ENCODE data around the gene LMO4. TPM values are rescaled to one million over a fixed set of nuclear protein-coding genes. Genes with fewer than 3 reads are reported as not detected.

LMO4 gene, protein sequence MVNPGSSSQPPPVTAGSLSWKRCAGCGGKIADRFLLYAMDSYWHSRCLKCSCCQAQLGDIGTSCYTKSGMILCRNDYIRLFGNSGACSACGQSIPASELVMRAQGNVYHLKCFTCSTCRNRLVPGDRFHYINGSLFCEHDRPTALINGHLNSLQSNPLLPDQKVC
- 10 to 100 TPM; 42.9 to 73.6 TPM for total RNA-seq

DNA sequence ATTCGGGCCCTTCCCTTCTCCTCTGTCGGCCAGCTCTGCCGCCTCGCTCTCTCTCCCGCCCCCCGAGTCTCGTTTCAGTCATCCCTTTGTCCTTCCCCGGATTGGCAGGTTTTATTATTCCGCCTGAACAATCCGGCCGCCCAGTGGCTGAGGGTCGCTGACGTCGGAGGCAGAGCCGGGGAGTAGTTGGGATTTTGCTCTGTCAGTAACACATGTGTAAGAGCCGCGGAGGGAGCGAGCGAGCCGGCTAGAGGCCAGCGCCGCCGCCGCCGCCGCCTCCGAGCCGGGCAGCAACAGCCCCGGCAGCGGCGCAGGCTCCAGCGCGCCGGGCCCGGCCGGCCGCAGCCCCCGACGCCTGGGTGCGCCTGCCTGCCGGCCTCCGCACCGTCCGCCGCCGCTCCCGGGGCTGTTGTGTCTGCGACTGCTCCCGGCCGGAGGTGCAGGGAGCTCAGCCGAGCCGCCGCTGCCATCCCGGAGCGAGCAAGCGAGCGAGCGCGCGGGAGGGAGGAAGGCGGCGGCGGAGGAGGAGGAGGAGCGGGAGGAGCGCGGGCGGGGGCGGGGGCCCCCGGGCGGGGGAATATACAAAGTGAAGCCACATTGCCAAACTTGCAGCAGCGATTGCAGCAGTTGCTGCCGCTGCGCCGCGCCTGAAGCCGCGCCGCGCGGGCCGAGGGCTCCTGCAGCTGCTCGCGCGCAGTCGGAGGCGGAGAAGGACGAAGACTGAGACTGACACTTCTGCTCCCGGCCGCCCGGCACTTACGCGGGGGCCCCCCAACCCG is at the start of gene LMO4:
LMO4 (plus strand) TSS at position 609 of the 779 bp plus-strand sequence. CDS start 3,136 bp downstream, outside the sequence.
- ATAC-seq: peak; percentile 89 to 91
- Mint-ChIP-seq H3K4me3 (peak within 1 kb of the TSS; percentile 99), H3K36me3 (peaks cover 16% of the 10 kb centered on the region), H3K27ac (peak within 1 kb of the TSS; percentile 97), H3K27me3 (no peaks in the 10 kb centered on the region), H3K9me3 (no peaks in the 10 kb centered on the region), H3K4me1 (ENCODE audit: low read depth in 2 of 2) (peaks cover 32 to 51% of the 10 kb centered on the region in 2 donors)
- DNase-seq (ENCODE audit: low spot score): peak; percentile 95

- no peak overlapping the region for H3K4me3 Mint-ChIP-seq
- H3K27ac Mint-ChIP-seq: no peak overlapping the region
- H3K9me3 Mint-ChIP-seq: no peaks in the 10 kb centered on the region
- peaks cover 3 to 26% of the 10 kb centered on the region in 2 donors for H3K27me3 Mint-ChIP-seq
- DNase-seq (ENCODE audit: low spot score) (no peak), ATAC-seq (no peak)
- H3K36me3 Mint-ChIP-seq: no peaks in the 10 kb centered on the region
- peaks cover 6 to 10% of the 10 kb centered on the region in 2 donors for H3K4me1 Mint-ChIP-seq (ENCODE audit: low read depth in 2 of 2)
Measured at GRCh38 chr1:87279536-87279875, 49.2 kb upstream of the LMO4 start.

- Mint-ChIP-seq H3K36me3 (no peaks in the 10 kb centered on the region), H3K4me3 (no peak overlapping the region), H3K4me1 (ENCODE audit: low read depth in 2 of 2) (peaks cover 6 to 10% of the 10 kb centered on the region in 2 donors), H3K27me3 (peaks cover 3 to 21% of the 10 kb centered on the region in 2 donors), H3K9me3 (no peaks in the 10 kb centered on the region), H3K27ac (no peak overlapping the region)
- no peak for ATAC-seq
- DNase-seq (ENCODE audit: low spot score): no peak
Measured at GRCh38 chr1:87279966-87280535, 48.6 kb upstream of the LMO4 start.

DNA sequence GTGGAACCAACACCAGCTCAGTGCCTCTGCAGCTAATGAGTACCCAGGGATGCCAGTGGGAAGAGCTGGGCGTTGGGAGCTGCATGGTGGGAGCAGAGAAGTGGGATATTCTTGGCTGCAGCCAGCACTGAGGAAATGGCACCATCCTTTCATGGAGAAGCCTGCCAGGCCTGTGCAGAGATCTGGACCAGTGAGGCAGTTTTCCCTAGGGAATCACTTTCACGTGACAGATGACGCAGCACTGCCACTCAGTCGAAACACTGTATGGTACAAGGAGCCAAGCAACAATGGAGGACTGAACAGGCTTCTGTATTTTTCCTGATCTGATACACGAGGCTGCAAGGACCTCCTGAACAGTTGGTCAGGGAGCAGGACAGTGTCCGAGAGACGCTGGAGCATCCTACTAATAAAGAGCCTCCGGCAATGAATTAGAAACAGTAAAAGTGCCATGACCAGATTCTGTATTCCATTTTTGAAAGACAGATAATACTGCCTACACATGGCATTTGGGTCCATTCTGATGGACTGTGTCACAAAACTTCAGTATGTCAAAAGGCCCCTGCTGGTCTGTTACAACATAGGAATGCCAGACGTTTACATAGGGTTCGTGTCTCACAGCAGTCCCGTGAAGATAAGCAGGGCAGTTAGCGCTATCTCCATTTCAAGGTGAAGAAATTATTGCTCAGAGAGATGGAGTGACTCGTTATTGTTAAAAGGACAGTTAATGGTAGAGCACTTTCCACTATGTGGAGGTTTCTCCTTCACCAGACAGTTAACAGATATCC is 44.0 kb upstream of the LMO4 start:
- H3K4me1 Mint-ChIP-seq (ENCODE audit: low read depth in 2 of 2): no peaks in the 10 kb centered on the region
- ATAC-seq (no peak), DNase-seq (ENCODE audit: low spot score) (no peak)
- no peak overlapping the region for H3K27ac Mint-ChIP-seq
- no peaks in the 10 kb centered on the region for H3K9me3 Mint-ChIP-seq
- no peak overlapping the region for H3K4me3 Mint-ChIP-seq
- H3K36me3 Mint-ChIP-seq: no peaks in the 10 kb centered on the region
- peaks cover 5 to 17% of the 10 kb centered on the region in 2 donors for H3K27me3 Mint-ChIP-seq

DNA sequence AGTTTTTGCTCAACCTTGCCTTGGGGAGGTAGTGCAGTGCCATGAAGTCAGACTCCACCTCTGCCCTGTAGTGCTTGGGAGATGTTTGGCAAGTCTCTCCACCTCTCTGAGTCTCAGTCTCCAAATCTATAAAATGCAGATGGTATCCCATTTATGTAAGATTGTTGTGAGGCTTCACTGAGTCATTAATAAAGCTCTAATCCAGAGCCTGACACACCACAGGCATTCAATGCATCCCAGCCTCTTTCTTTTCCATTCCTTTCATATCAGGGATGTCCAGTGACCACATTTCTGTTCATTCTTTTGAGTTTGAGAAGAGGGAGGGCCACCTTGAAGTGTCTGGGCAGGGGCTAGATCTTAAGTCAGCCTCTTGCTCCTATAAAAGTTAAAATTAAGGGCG is 37.6 kb upstream of the LMO4 start:
- ATAC-seq (no peak), DNase-seq (ENCODE audit: low spot score) (no peak)
- Mint-ChIP-seq H3K27ac (no peak overlapping the region), H3K4me1 (ENCODE audit: low read depth in 2 of 2) (no peaks in the 10 kb centered on the region), H3K9me3 (no peaks in the 10 kb centered on the region), H3K27me3 (peaks cover 4 to 20% of the 10 kb centered on the region in 2 donors), H3K4me3 (no peak overlapping the region), H3K36me3 (no peaks in the 10 kb centered on the region)

DNA sequence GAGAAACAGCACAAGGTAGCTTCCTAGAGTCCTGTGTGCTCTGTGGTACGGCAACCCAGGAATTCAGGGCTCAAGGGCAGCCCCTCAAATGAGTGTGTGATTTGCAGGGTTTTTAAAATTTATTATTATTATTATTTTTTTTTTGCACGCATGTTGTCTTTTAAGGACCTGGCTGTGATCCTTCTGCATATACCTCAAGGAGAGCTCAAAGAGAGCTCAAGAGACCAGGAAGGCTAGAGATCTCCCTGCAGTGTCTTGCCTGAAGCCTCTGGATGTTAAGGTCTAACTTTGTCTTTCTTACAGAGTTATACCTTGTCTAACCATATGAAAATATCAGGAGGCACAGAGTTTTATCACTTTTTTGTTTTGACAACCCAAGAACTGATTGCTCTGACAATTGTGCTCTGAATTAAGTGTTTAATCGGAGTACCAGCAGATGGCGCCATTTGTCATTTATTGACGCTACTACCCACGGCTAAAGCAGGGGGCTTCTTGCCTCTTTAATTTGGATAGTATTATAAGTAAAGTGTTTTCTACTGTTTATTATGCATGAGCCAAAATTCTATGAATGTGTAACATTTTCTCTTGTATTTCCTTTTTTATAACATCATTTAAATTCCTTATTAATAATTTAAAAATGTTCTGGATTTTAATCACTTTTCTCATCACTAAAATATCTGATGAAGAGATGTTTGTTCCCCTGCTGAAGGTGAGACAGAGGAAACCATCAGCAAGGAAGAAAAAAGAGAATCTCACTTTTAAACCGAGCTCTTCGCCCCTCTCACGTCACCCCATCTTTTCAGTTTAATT is 35.8 kb upstream of the LMO4 start:
- DNase-seq (ENCODE audit: low spot score): no peak
- peak in 1 of 2 donors; percentile 66 for ATAC-seq
- peaks cover 4 to 20% of the 10 kb centered on the region in 2 donors for H3K27me3 Mint-ChIP-seq
- H3K36me3 Mint-ChIP-seq: no peaks in the 10 kb centered on the region
- no peaks in the 10 kb centered on the region for H3K9me3 Mint-ChIP-seq
- no peaks in the 10 kb centered on the region for H3K4me1 Mint-ChIP-seq (ENCODE audit: low read depth in 2 of 2)
- no peak overlapping the region for H3K27ac Mint-ChIP-seq
- no peak overlapping the region for H3K4me3 Mint-ChIP-seq

DNA sequence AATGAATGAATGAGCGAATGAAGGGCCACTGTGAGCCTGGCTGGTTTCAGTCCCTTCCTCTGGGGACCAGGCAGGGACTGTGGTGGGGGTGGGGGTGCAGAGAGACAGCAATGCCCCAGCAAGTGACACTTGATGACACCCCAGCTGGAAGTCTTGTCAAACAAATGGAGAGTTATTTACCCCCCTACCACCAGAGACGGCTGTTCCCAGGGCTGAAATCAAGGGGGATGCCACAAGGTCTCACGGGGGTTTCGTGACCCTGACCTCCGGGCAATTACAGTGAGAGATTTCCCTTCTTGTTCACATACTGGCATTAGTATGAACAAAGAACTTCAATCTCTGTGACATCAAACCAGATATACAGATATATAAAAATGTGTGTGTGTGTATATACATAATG is 34.0 kb upstream of the LMO4 start:
- no peak overlapping the region for H3K27ac Mint-ChIP-seq
- DNase-seq (ENCODE audit: low spot score): no peak
- no peak for ATAC-seq
- no peaks in the 10 kb centered on the region for H3K36me3 Mint-ChIP-seq
- no peaks in the 10 kb centered on the region for H3K4me1 Mint-ChIP-seq (ENCODE audit: low read depth in 2 of 2)
- H3K9me3 Mint-ChIP-seq: no peaks in the 10 kb centered on the region
- no peak overlapping the region for H3K4me3 Mint-ChIP-seq
- peaks cover 2 to 12% of the 10 kb centered on the region in 2 donors for H3K27me3 Mint-ChIP-seq

DNA sequence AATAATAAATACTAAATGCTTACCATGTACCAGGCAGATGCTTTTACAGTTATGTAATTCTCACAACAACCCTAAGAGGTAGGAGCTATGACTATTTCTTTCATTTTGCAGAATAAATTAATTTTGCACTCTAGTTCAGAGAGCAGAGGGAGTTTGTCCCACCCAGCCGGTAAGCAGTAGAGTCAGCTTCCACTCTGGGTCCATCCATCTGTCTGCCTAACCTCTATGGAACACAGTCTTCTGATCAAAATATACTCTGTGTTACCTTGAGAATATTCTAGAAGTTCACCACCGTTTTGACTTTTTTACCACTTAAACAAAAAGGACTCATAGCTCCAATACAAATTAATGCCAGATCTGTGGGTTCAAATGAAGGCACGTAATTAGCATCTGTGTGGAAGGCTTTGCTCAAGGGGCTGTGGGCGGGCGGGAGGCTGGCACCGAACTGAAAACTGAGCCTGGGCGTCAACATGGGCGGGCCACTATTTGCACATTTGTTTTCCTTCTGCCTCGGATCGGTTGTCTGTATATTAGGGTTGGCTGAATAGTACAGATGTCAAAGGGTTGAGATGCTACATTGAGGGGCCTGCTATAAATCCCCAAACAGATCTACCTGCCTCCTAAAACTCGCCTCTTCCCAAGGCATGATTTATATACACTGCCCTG is 33.1 kb upstream of the LMO4 start:
- Mint-ChIP-seq H3K9me3 (no peaks in the 10 kb centered on the region), H3K27ac (no peak overlapping the region), H3K36me3 (no peaks in the 10 kb centered on the region), H3K27me3 (peaks cover 2 to 3% of the 10 kb centered on the region in 2 donors), H3K4me3 (no peak overlapping the region), H3K4me1 (ENCODE audit: low read depth in 2 of 2) (no peaks in the 10 kb centered on the region)
- DNase-seq (ENCODE audit: low spot score): no peak
- ATAC-seq: no peak

- ATAC-seq (no peak), DNase-seq (ENCODE audit: low spot score) (no peak)
- Mint-ChIP-seq H3K4me1 (ENCODE audit: low read depth in 2 of 2) (no peaks in the 10 kb centered on the region), H3K36me3 (no peaks in the 10 kb centered on the region), H3K27ac (no peak overlapping the region), H3K27me3 (no peaks in the 10 kb centered on the region), H3K4me3 (no peak overlapping the region), H3K9me3 (no peaks in the 10 kb centered on the region)
Measured at GRCh38 chr1:87296206-87296605, 32.5 kb upstream of the LMO4 start.

DNA sequence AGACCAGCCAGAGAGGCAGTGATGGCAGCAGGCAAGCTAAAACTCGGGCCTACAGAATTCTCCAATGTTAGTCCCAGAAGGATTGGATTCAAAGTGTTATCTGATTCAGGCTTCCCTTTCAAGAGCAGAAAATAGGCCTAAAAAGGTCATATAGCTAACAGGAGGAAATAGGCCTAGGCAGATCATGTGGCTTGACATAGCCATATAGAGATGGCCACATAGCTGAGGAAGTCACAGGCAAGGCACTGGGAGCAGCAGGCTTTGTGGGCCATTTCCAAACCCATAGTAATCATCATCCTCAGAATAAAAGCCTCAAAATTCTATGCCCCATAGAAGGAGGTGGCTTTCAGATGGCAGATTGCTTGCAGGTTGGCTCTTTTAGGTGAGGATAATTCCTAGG is 29.0 kb upstream of the LMO4 start:
- Mint-ChIP-seq H3K9me3 (no peaks in the 10 kb centered on the region), H3K36me3 (no peaks in the 10 kb centered on the region), H3K27ac (no peak overlapping the region), H3K27me3 (no peaks in the 10 kb centered on the region), H3K4me3 (no peak overlapping the region), H3K4me1 (ENCODE audit: low read depth in 2 of 2) (peaks cover 0 to 7% of the 10 kb centered on the region in 2 donors)
- ATAC-seq (no peak), DNase-seq (ENCODE audit: low spot score) (no peak)

DNA sequence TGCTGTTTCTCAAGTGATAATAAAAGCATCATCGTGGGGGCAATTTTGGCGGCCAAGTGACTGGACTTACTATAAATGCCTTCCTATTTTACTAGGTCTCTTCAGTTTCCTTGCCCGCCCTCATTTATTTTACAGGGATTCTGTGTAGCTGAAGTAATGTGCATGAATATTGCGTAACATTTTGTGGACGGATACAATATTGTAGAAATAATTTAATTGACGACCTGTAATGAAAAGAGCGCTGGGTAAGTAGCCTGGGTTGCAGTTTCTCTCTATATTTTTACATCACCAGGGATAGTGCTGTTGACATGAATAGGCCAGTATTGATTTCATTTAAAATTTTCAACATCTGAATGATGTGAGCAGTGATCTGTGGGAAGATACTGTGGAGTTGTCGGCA is 28.1 kb upstream of the LMO4 start:
- no peaks in the 10 kb centered on the region for H3K27me3 Mint-ChIP-seq
- H3K36me3 Mint-ChIP-seq: no peaks in the 10 kb centered on the region
- no peak for DNase-seq (ENCODE audit: low spot score)
- H3K4me1 Mint-ChIP-seq (ENCODE audit: low read depth in 2 of 2): peaks cover 0 to 7% of the 10 kb centered on the region in 2 donors
- H3K9me3 Mint-ChIP-seq: no peaks in the 10 kb centered on the region
- no peak overlapping the region for H3K27ac Mint-ChIP-seq
- H3K4me3 Mint-ChIP-seq: no peak overlapping the region
- ATAC-seq: no peak

DNA sequence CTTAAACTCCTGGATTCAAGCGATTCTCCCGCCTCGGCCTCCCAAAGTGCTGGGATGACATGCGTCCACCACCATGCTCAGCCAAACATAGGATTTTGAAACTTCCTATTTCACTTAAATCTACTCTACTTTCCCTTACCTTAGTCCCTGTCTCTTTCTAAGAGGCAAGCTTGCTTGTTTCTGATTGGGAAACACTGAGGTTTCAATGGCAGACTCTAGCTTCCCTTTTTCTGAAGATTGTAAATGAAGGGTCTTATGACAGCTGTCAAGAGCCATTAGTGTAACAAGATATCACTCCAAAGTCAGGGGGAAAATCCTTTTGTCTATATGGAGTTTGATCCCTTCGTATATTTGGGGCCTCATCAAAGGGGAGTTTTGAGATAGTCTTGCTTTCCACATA is 23.5 kb upstream of the LMO4 start:
- peaks cover 0 to 7% of the 10 kb centered on the region in 2 donors for H3K4me1 Mint-ChIP-seq (ENCODE audit: low read depth in 2 of 2)
- H3K4me3 Mint-ChIP-seq: no peak overlapping the region
- H3K9me3 Mint-ChIP-seq: no peaks in the 10 kb centered on the region
- H3K36me3 Mint-ChIP-seq: no peaks in the 10 kb centered on the region
- DNase-seq (ENCODE audit: low spot score) (no peak), ATAC-seq (no peak)
- no peak overlapping the region for H3K27ac Mint-ChIP-seq
- peaks cover 8 to 18% of the 10 kb centered on the region in 2 donors for H3K27me3 Mint-ChIP-seq

DNA sequence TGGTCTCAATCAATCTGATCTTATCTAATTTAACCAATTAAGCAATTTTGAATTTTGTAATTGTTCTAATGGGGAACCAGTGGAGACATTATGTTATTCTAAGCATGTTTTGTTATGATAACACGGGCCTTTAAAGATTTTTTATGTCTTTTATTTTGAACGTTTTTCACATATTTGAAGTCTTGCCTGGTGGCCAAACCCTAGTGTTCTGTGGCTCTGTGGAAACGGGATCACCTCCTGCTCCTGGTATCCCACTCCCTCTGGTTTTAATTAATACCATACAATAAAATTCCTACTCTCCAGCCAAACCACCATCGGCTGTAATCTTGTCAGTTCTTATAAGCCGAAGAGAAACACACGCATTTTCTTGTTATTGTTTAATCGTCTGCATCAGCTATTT is 22.9 kb upstream of the LMO4 start:
- no peak overlapping the region for H3K4me3 Mint-ChIP-seq
- no peaks in the 10 kb centered on the region for H3K9me3 Mint-ChIP-seq
- no peaks in the 10 kb centered on the region for H3K36me3 Mint-ChIP-seq
- H3K27ac Mint-ChIP-seq: no peak overlapping the region
- H3K27me3 Mint-ChIP-seq: peaks cover 9 to 18% of the 10 kb centered on the region in 2 donors
- no peak for DNase-seq (ENCODE audit: low spot score)
- ATAC-seq: no peak
- peaks cover 0 to 7% of the 10 kb centered on the region in 2 donors for H3K4me1 Mint-ChIP-seq (ENCODE audit: low read depth in 2 of 2)
